ENCODE measurements around the gene ZNF419.
A peak's percentile ranks its signal among the peaks of the same experiment; 100 is the strongest.

DNA sequence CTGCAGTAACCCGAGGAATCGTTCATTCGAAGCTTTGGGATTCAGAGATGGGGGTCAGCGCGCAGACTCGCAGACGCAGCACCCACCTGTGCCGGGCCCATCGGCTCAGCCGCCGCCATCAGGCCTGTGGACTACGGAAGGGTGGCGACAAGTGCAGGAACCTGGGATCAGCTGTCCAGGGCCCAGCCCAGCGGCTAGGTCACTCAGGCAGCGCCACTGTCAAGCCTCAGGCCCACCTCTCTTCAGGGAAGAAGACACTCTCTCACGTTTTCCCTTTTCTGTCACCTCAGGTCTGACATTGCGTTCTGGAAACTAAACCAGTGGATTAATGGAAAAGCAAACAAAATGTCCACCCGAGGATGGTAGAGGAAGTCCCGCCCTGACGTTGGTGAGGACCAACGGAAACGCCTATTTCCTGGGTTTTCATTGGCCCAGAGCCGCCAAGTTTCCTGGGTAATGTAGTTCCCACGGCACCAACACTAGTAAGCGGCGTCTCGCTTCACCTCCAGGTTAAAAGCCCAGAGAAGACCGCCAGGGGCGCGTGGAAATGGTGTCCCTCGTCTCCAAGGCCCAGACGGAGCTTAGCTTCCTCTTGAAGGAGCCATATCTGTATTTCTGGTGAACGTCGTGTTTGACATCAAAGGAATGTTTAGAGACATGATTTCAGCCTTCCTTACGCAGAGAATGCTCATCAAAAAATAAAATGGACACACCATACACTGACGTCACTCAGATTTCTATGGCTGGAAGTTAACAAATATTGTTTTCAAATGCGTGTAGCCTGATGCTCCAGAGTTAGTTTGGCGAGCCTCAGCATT is 10.2 kb upstream of the ZNF419 start, which contains the start of gene ZNF772:
- TF ChIP-seq, protein P1, sequence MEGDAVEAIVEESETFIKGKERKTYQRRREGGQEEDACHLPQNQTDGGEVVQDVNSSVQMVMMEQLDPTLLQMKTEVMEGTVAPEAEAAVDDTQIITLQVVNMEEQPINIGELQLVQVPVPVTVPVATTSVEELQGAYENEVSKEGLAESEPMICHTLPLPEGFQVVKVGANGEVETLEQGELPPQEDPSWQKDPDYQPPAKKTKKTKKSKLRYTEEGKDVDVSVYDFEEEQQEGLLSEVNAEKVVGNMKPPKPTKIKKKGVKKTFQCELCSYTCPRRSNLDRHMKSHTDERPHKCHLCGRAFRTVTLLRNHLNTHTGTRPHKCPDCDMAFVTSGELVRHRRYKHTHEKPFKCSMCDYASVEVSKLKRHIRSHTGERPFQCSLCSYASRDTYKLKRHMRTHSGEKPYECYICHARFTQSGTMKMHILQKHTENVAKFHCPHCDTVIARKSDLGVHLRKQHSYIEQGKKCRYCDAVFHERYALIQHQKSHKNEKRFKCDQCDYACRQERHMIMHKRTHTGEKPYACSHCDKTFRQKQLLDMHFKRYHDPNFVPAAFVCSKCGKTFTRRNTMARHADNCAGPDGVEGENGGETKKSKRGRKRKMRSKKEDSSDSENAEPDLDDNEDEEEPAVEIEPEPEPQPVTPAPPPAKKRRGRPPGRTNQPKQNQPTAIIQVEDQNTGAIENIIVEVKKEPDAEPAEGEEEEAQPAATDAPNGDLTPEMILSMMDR (IDR thresholded peaks at IDR 0.05; ENCODE audit: low read length), result peak; percentile 58
- TF ChIP-seq EZH2 (optimal IDR thresholded peaks at IDR 0.05; ENCODE audit: low read depth, low read length) (no peak), EZH2phosphoT487 (IDR thresholded peaks at IDR 0.05; ENCODE audit: low read length) (no peak)

Data from MM.1S (cell line).